ENCODE measurements around the gene ZBTB12. TPM values are rescaled to one million over a fixed set of nuclear protein-coding genes. Genes with fewer than 3 reads are reported as not detected.

Gene ZBTB12
- total and polyA plus RNA-seq, 10 of the 15 experiments (the other 5 are each of a cell fraction or from before 2014, with no cell fraction given) = 0.81 to 4.5 (median 1.7) TPM; not detected in 4

DNA sequence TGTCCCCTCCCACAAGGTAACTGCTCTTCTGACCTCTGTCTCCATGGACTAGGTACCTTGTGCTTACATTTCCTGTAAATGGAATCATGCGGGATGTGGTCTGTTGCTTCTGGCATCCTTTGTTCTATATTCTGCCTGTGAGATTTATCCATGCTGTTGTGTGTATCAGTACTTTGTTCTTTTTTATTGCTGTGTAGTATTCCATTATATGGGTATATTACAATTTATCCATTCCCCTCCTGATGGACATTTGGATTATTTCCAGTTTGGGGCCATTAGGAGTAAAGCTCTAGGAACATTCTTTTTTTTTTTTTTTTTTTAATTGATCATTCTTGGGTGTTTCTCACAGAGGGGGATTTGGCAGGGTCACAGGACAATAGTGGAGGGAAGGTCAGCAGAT is 29.1 kb upstream of the ZBTB12 start (continued):
- TF ChIP-seq, protein P1, sequence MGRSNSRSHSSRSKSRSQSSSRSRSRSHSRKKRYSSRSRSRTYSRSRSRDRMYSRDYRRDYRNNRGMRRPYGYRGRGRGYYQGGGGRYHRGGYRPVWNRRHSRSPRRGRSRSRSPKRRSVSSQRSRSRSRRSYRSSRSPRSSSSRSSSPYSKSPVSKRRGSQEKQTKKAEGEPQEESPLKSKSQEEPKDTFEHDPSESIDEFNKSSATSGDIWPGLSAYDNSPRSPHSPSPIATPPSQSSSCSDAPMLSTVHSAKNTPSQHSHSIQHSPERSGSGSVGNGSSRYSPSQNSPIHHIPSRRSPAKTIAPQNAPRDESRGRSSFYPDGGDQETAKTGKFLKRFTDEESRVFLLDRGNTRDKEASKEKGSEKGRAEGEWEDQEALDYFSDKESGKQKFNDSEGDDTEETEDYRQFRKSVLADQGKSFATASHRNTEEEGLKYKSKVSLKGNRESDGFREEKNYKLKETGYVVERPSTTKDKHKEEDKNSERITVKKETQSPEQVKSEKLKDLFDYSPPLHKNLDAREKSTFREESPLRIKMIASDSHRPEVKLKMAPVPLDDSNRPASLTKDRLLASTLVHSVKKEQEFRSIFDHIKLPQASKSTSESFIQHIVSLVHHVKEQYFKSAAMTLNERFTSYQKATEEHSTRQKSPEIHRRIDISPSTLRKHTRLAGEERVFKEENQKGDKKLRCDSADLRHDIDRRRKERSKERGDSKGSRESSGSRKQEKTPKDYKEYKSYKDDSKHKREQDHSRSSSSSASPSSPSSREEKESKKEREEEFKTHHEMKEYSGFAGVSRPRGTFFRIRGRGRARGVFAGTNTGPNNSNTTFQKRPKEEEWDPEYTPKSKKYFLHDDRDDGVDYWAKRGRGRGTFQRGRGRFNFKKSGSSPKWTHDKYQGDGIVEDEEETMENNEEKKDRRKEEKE (IDR thresholded peaks at IDR 0.05) = no peak
- TF ChIP-seq CREB1 (IDR thresholded peaks at IDR 0.05; ENCODE audit: low read depth) (no peak), BACH1 (IDR thresholded peaks at IDR 0.05; ENCODE audit: borderline replicate concordance) (no peak), STAT3 (IDR thresholded peaks at IDR 0.05; ENCODE audit: low read depth, low read length) (no peak)

DNA sequence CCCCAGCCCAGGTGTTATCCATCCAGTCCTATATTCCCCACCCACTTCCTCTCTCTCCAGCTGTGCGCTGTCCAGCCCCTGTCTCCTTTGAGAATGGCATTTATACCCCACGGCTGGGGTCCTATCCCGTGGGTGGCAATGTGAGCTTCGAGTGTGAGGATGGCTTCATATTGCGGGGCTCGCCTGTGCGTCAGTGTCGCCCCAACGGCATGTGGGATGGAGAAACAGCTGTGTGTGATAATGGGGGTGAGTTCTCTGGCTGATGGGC is 26.7 kb upstream of the ZBTB12 start:
- Histone ChIP-seq H4K20me1 (ENCODE audit: control insufficient read depth, insufficient read depth) (no peaks in the 10 kb centered on the region), H3K9me3 (replicated peaks; ENCODE audit: control insufficient read depth, insufficient read depth, low read length) (peaks cover 1% of the 10 kb centered on the region; the same call in 1 of the 3 replicates), H3K79me2 (ENCODE audit: control insufficient read depth, insufficient read depth, low read length) (no peaks in the 10 kb centered on the region), H3K4me1 (ENCODE audit: control insufficient read depth, insufficient read depth, low read length) (no peaks in the 10 kb centered on the region), H2AFZ (ENCODE audit: control insufficient read depth, low read depth, low read length) (no peak overlapping the region), H3K4me2 (ENCODE audit: control insufficient read depth, insufficient read depth) (no peak overlapping the region), H3K36me3 (ENCODE audit: control insufficient read depth in 2 of 2, insufficient read depth in 2 of 2, low read length in 1 of 2) (no peaks in the 10 kb centered on the region), H3K27me3 (replicated peaks in 1 of 2; ENCODE audit: control insufficient read depth in 2 of 2, insufficient read depth in 2 of 2, low read length in 1 of 2) (no peaks in the 10 kb centered on the region), H3K4me3 (no peak overlapping the region), H3K27ac (ENCODE audit: control insufficient read depth, insufficient read depth) (no peak overlapping the region), H3K9ac (ENCODE audit: control insufficient read depth, insufficient read depth, low read length) (no peak overlapping the region)
- ATAC-seq = no peak
- in situ Hi-C loops (cut with MboI) (no loop called here), intact Hi-C loops (cut with micrococcal nuclease; ENCODE audit: unreplicated experiment) (no loop called here)
- 69% methylated on average over 9 of the region's 9 CpGs for WGBS (ENCODE audit: insufficient coverage, insufficient replicate concordance, low lambda C conversion rate, missing lambda C conversion rate)
- no peak for FAIRE-seq
- ChIA-PET SMC1A (ENCODE audit: uncharacterized antibody, unreplicated experiment) (no interaction called here), RAD21 (ENCODE audit: unreplicated experiment) (no interaction called here), POLR2A (interaction anchor here (0.5 kb wide), 1 partner anchor 367 kb away, joined by 7 read pairs; no protein-coding TSS in a partner anchor), CTCF (no interaction called here)
- TF ChIP-seq ATF7 (IDR thresholded peaks at IDR 0.05; ENCODE audit: low read depth) (no peak), SUPT20H (IDR thresholded peaks at IDR 0.05; ENCODE audit: borderline replicate concordance, control insufficient read depth, low read depth, low read length) (no peak), NFYA (IDR thresholded peaks at IDR 0.05; ENCODE audit: borderline replicate concordance, low read depth, low read length) (no peak), BRCA1 (IDR thresholded peaks at IDR 0.05; ENCODE audit: low read depth, low read length) (no peak), POLR2AphosphoS5 (IDR thresholded peaks at IDR 0.05; ENCODE audit: low read length) (no peak), FOXM1 (IDR thresholded peaks at IDR 0.05; ENCODE audit: low read depth, low read length) (no peak), NBN (IDR thresholded peaks at IDR 0.05) (no peak), ZNF217 (IDR thresholded peaks at IDR 0.05) (no peak), EED (IDR thresholded peaks at IDR 0.05; ENCODE audit: low read depth) (no peak), NFIC (IDR thresholded peaks at IDR 0.05; ENCODE audit: low read depth, low read length) (no peak)
- TF ChIP-seq, protein P2, sequence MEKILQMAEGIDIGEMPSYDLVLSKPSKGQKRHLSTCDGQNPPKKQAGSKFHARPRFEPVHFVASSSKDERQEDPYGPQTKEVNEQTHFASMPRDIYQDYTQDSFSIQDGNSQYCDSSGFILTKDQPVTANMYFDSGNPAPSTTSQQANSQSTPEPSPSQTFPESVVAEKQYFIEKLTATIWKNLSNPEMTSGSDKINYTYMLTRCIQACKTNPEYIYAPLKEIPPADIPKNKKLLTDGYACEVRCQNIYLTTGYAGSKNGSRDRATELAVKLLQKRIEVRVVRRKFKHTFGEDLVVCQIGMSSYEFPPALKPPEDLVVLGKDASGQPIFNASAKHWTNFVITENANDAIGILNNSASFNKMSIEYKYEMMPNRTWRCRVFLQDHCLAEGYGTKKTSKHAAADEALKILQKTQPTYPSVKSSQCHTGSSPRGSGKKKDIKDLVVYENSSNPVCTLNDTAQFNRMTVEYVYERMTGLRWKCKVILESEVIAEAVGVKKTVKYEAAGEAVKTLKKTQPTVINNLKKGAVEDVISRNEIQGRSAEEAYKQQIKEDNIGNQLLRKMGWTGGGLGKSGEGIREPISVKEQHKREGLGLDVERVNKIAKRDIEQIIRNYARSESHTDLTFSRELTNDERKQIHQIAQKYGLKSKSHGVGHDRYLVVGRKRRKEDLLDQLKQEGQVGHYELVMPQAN (conservative IDR thresholded peaks at IDR 0.05) = no peak
- BruUV-seq (replicated peaks) = no TSS peak
- no peak for DNase-seq (ENCODE audit: low read depth, low spot score)

Data from GM12878 (cell line).